Measurements from ENCODE around the gene MUS81.
"Not testable (repeated sequence)": the region's sequence is repeated elsewhere in the genome, so short reads cannot be mapped to it uniquely, and the experiment has no call there.

Gene MUS81

DNA sequence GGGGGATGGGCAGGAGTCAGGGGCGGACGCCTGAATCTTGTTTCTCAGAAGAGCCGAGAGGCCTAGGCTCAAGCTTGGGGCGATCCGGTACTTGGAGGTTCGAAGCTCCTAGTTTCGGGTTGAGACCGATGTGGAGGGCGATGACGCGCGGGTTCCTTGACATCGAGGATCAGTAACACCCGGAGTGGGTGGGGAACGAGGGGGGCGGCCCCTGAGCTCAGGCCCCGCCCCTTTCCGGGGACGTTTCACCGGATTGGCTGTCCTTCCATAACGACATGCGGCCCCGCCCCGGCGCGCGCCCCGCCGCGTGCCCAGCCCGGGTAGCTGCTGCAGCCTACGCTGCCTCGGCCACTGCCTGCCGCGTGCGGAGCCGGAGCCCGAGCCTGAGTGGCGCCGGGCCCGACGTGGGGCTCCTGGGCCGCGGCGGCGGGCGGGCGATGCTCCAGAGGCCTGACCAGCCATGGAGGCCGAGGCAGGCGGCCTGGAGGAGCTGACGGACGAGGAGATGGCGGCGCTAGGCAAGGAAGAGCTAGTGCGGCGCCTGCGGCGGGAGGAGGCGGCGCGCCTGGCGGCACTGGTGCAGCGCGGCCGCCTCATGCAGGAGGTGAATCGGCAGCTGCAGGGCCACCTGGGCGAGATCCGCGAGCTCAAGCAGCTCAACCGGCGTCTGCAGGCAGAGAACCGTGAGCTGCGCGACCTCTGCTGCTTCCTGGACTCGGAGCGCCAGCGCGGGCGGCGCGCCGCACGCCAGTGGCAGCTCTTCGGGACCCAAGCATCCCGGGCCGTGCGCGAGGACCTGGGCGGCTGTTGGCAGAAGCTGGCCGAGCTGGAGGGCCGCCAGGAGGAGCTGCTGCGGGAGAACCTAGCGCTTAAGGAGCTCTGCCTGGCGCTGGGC lies 30.3 kb downstream of the MUS81 start, which contains the start of gene CCDC85B:
Gene CCDC85B, plus strand, starts transcription at position 350 of the 895 bp plus-strand sequence. Its CDS starts 111 bp downstream, at position 461.
- DNase-seq (ENCODE audit: low spot score) (peak; percentile 94), FAIRE-seq (peak; percentile 5)

DNA sequence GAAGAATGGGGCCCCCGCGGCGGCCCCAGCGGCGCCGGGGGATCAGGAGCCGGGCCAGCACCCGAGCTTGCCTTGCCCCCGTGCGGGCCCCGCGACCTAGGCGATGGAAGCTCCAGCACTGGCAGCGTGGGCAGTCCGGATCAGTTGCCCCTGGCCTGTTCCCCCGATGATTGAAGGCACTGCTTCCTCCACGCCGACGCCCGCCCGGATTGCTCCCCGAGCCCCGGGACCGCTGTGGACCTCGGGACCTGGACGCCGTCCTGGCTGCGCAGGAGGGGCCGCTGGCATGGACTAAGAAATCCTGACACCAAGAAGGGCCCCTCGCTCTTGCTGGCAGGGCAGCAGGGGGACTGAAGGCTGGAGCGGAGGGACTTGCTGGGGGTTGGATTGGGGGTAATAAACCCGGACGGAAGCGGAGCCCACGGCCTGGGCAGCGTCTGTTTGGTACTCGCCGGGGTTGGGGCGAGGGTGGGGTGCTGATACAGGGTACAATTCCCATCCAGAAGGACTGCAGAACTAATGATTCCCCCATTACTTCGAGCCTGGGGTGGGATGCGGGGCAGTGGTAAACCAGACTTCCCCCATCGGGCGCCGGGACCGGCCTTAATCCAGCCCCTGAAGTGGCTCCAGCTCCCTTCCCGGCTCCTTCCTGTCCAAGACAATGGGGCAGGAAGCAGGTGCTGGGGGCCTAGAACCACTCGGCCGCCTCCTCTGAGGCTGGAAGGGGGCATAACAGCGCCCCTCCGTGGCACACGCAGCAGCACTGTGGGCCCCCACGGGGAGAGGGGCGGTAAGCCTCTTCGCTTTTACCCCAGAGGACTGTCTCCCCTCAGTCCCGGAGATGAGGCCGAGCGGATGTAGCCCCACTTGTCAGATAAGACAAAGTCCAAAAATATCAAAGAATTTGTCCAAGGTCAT lies 31.2 kb downstream of the MUS81 start:
- peak; percentile 34 for DNase-seq (ENCODE audit: low spot score)

DNA sequence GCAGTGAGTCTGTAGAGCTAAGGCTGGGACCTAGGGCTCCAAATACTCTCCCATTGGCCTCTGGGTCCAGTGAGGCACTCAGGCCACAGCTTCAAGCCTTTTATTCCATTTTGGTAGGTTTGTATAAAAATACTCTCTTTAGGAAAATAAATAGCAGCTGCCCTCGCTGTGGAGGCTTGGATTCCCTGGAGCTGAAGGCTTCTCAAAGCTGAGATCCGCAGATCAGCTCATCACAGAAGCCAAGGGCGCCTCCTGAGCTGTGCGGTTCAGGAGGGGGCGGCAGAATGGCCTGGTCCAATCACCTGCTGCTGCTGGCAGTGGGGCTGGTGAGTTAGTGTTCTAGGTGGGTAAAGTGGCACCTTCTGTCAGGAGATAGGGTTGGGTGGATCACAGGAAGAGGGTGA lies 31.9 kb downstream of the MUS81 start:
- not testable (repeated sequence) for FAIRE-seq; DNase-seq (ENCODE audit: low spot score)

More for the DNA sequence above, 31.2 kb downstream of the MUS81 start:
- FAIRE-seq = no peak

DNA sequence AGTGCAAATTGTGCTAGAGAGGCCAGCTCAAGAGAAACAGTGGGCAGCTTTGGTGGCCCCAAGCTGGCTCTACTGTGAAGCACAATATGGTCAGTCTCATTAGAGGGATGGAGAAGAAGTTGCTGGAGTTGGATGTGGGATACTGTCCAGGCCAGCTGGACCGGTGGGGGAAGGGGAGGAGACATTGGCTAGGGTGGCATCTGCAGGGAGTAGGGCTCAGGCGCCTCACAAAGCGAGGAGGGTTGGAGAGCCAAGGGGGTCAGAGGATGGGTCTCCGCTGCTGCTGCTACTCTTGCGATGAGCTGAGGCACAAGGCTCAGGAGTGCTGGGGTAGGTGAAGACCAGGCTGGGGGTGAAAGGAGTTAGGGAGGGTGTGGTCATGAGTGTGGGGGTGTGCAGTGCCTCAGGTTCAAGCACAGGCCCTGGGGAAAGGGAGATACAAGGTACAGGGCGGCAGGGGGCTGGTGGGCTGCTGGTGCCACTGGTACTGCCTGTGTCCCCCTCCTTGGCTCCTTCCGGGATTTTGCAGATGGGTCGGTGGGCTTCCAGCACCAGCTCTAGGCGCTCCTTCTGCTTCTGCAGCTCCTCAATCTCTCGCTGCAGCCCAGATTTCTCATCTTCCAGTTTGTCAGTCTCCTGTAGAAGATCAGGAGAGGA lies 32.6 kb downstream of the MUS81 start:
- FAIRE-seq = no peak

DNA sequence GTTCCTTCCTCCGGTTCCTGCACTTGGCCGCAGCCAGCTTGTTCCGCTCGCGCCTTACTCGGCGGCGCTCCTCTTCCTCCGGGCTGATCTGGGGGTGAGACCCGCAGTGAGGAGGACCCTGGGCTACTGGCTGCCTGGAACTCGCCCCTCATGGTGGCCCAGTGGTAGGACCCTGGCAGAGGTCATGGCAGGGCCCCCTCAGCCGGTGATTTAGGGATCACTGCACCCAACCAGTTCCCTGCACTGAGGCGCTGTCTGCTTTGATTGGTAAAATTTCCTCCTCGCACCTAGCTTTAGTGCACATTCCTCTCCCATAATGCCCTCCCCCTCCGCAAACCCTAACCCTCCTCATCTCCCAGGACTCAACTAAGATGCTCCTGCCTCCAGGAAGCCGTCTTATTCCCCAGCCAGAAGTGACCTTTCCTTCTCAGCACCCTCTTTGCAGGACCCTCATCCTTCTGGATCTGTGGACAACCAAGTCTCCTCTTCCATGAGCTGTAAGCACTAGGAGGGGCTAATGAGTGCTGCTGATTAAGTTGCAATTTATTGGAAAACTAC lies 33.9 kb downstream of the MUS81 start:
- no peak for DNase-seq (ENCODE audit: low spot score)
- no peak for FAIRE-seq

More for the DNA sequence above, 32.6 kb downstream of the MUS81 start:
- no peak for DNase-seq (ENCODE audit: low spot score)

DNA sequence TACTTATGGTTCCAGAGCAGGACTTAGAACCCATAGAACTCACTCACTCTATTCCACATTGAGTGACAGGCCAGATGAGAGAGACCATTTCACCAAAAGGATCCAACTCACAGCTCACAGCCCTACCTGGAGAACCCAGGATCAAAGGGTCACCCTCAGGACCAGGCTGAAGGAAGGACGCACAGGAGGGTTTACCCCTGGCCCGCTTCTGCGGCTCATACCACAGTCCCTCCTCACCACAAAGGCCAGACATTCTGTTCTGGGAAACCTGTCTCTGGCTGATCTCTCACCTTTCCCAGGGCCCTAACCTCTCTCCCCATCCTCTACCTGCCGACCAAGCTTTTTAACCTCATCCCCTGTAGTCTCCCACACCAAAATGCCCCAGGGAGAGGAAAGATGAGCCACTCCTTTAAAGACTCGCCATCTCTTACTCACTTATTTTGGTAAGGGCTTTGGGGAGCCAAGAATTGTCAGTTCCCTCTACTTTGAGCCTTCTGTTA lies 35.3 kb downstream of the MUS81 start:
- no peak for DNase-seq (ENCODE audit: low spot score)
- FAIRE-seq = no peak

DNA sequence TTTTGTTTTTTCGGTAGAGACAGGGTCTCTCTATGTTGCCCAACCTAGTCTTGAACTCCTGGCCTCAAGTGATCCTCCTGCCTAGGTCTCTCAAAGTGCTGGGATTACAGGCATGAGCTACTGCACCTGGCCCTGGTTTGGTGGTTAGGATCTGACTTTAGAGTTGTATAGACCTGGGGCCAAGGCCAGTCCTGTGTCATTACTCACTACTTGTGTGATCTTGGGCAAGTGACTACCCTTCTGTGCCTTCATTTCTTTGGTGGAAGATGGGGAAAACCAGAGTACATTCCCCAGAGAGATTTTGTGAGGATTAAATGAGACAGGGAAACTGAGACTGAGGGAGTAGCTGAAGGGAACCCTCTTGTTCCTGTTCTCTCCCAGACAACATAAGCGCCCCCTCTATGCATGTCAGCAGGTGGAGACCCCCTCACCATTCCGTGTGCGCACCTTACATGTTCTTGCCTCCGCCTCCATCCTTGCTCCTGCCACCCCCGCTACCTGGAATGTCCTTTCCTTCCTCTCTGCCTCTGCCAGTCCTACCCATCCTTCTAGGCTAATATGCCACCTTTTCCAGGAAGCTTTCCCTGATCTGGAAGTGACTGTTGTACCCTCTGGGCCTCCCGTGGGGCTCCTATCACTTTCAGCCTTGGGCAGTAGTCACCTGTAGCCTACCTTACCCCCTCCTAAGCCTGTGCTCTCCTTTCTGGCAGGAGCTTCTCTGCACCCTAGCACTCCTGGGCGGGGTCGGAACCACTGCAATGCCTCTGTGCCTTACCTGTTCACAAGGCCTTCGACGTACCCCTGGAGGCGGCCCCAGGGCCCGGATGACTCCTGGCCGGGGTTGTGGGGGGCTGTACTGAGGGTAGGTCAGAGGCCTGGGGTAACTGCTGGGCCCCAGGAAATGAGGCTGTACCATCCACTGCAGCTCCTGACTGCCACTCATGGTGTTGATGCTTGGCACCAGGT lies 36.1 kb downstream of the MUS81 start:
- no peak for FAIRE-seq
- DNase-seq (ENCODE audit: low spot score) = no peak

DNA sequence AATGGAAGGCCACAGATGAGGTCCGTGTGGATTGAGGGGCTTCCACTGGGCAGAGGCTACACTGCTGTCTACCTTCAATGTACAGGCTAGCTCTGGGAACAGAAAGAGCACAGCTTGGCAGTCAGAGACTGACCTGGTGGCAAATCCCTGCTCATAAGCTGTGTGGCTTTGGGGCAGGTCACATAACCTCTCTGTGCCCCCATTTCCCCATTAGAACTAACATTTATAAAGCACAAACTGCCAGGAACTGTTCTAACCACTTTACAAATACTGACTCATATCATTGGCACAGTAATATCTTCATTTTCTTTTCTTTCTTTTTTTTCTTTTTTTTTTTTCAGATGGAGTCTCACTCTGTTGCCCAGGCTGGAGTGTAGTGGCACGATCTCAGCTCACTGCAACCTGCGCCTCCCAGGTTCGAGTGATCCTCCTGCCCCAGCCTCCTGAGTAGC lies 36.8 kb downstream of the MUS81 start:
- DNase-seq (ENCODE audit: low spot score) (no peak), FAIRE-seq (no peak)

DNA sequence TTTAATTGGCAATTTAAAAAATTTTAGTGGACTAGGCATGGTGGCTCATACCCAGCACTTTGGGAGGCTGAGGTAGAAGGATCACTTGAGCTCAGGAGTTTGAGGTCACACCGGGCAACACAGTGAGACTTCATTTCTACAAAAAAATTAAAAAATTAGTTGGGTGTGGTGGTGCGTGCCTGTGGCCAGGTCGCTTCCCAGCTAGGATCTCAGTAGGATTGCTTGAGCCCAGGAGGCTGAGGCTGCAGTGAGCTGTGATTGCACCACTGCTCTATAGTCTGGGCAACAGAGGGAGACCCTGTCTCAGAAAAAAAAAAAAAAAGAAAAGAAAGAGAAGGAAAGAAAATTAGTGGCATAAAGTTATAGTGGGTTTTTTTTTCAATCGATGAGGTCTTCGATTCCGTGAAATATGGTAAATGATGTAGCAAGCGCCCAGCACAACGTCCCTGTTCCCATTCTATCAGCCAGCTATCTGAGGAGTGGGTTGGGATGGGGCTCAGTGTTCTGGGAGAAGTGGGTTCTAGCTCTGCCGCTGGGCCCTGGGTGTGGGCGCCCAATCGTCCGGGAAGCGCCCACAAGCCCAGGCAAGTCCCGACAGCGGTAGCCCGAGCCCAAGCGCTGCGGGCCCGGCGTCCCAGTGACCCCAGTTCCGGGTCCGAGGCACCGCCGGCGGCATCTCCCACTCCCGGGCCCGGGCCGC lies 38.6 kb downstream of the MUS81 start:
- FAIRE-seq (no peak), DNase-seq (ENCODE audit: low spot score) (no peak)

DNA sequence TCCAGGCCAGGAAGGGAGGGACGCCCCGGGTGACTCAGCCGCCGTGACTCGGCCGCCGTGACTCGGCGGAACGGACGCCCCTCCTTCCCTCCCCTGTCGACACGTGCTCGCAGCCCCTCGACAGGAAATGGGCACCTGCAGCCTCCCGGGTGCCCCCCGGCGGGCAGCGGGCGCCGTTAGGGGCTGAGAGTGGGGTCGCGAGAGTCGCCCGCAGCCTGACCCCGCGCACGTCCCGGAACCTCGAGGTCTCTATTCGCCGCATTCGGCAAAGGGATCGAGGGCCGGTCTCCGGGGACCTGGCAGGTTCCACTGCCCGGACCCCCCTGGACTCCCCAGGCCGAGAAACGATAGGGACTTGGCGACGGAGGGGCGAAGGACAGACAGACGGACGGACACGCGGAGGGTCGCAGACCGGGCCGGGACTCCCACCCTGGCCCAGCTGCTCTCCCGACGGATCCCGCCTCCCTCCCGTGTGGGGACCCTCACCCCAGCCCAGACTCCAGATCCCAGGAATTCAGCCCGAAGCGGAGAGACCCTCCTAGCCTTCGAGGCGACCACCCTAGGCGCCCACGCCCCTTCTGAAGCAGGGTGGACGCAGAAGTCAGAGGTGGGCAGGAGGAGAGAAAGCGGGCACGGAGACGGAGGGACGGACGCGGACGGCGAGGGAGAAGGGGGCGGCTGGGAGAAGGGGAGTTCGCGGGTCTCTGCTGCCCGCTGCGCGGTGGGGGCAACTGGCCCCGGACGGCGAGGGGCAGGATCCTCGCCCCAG lies 39.3 kb downstream of the MUS81 start:
- FAIRE-seq (no peak), DNase-seq (ENCODE audit: low spot score) (peak; percentile 79)

DNA sequence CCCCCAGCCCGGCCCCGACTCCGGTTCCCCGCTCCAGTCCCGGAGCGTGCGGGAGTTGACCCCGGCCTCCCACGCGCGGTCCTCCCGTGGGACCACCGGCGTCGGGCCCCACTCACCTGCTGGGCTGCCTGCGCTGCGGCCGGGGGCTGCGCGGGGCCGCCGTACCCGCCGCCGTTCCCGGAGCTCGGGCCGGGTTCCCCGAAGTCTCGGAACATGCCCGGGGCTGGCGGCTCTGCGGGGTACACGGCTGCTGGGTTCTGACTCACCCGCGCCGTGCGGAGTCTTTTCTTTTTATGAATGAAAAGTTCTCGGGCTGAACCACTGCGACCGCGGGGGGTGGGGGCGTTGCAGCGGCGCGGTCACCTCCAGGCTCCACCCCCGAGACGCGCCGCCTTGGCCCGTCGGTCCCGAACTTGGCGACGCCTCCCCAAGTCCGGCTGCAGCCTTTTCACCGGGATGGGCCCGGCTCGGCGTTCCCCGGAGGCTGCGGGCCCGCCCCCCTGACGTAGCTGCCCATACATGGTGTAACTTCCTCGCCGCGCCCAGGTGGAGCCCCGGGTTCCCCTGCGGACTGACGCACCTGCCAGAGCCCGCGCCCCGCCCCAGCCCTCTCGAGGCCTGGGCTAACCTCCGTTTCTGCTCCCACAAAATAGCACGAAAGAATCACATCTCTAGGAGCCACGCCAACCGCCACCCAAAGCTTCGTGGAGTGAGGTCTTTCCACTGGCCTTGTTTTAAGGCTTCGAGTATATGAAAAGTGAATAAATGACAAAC lies 40.1 kb downstream of the MUS81 start, which contains the start of gene FOSL1:
Gene FOSL1, minus strand, starts transcription at position 264 of the 774 bp plus-strand sequence. Its CDS starts 49 bp downstream, at position 215.
- FAIRE-seq (no peak), DNase-seq (ENCODE audit: low spot score) (peak; percentile 93)

DNA sequence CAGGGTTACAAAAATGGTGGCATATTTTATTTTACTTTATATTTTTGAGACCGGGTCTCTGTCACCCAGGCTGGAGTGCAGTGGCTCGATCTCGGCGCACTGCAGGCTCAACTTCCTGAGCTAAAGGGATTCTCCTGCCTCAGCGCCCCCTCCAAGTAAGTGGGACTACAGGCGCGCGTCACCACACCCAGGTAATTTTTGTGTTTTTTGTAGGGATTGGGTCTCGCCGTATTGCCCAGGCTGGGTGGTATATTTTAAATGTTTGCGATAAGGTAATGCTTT lies 40.6 kb downstream of the MUS81 start:
- DNase-seq (ENCODE audit: low spot score) = no peak
- FAIRE-seq = no peak

DNA sequence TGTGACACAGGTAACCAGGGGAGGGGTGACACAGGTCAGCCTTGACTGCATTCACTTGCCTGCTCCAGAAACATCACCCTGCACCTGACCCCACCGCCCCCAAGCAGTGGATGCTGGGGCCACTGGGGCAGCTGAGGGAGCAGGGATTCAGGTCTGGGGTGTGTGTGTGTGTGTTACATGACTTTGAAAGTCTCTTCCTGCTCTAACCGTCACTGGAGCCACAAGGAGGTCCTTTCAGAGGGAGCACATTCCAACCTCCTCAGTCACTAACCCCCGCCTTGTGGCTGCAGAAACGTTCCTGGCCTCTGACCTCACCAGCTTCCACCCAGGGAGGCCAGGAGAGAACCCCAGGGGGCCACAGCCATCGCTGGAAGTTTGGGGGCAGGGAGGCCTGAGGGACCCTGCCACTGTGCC lies 42.8 kb downstream of the MUS81 start:
- DNase-seq (ENCODE audit: low spot score) = peak; percentile 82
- no peak for FAIRE-seq

DNA sequence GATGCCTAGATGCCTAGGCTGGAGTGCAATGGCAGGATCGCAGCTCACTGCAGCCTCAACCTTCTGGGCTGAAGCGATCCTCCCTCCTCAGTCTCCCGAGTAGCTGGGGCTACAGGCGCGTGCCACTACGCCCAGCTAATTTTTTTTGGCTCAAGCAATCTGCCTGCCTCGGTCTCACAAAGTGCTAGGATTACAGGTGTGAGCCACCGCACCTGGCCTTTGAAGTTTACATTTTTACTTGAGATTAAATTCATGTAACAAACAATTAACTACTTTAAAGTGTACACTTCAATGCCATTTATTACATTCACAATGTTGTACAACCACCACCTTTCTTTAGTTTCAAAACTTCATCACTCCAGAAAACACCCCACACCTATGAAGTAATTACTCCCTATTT lies 43.5 kb downstream of the MUS81 start:
- FAIRE-seq (no peak), DNase-seq (ENCODE audit: low spot score) (no peak)

DNA sequence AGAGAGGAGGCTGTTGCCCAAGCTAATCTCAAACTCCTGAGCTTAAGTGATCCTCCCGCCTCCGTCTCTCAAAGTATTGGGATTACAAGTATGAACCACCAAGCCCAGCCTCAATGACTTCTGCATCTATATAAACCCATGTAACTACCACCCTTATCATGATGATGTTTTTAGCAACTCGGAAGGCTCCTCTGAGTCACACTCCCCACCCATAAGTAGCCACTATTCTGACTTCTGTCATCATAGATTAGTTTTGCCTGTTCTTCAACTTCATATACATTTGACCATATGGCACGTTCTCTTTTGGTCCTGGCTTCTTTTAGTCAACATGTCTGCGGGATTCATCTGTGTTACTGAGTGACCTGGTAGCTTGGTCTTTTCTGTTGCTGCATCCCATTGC lies 46.4 kb downstream of the MUS81 start:
- FAIRE-seq (no peak), DNase-seq (ENCODE audit: low spot score) (no peak)

DNA sequence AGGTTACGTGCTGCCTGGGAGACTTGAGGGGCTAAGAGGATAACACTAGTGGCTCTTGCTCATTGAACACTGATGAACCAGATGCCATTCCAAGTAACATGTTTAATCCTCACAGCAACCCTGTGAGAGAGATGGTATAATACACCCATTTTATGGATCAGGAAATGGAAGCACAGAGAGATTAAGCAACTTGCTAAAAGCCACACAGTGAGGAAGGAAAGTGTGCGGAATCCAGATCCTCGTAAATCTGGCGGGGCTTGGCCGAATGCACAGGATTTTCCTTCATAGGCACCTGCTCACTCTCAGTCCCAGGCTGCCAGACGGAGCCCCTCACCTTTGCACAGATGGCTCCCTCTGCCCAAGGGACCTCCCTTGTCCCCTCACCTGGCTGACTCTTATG lies 47.6 kb downstream of the MUS81 start:
- DNase-seq (ENCODE audit: low spot score) (no peak), FAIRE-seq (no peak)

All from urothelium cell line (cell line).